ENCODE results near the gene KRTAP17-1. TPM values are rescaled to one million over a fixed set of nuclear protein-coding genes. Genes with fewer than 3 reads are reported as not detected.
"Not testable (repeated sequence)": the region's sequence is repeated elsewhere in the genome, so short reads cannot be mapped to it uniquely, and the experiment has no call there.

Gene KRTAP17-1
- total RNA-seq, 4 donors from 2014 or later: not detected

DNA sequence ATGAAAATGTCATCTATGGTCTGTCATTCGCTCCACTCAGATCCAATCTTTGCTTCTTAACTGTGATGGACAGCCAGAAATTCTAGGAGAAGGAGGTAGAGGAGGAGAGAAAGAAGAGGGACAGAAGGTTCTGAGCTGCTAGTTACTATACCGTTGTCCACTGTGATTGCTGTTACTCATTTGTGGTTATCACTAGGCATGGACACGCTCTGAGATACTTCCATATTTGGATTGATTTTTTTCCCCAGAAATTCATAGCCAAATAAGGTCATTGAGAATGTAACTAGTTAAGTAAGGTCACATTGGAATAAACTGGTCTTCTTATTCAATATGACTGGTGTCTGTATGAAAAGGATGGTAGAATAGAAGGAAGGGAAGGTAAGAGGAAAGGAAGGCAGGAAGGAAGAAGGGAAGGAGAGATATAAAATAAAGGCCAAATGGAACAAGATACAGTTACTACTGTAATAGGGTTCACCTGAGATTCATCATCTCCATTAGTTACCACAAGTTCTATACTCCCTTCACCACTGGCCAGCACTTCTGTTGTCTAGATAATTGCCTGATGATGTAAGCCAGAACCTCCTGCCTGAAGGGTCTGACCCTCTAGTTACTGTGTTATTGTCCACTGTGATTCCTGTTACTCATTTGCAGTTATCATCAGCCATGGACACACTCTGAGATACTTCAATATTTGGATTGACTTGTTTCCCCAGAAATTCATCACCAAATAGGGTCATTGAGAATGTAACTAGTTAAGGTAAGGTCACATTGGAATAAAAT lies 37.1 kb downstream of the KRTAP17-1 start:
- Histone ChIP-seq H3K27me3 (no peaks in the 10 kb centered on the region), H3K4me1 (no peaks in the 10 kb centered on the region), H3K4me3 (replicated peaks in 1 of 3) (no peak overlapping the region), H3K36me3 (no peaks in the 10 kb centered on the region), H3K27ac (no peak overlapping the region), H3K9me3 (no peaks in the 10 kb centered on the region)
- WGBS, 2 donors: 90 to 94% methylated on average over 3 of the region's 3 CpGs
- intact Hi-C loops (cut with DNase I): no loop called here
- TF ChIP-seq, protein P1, sequence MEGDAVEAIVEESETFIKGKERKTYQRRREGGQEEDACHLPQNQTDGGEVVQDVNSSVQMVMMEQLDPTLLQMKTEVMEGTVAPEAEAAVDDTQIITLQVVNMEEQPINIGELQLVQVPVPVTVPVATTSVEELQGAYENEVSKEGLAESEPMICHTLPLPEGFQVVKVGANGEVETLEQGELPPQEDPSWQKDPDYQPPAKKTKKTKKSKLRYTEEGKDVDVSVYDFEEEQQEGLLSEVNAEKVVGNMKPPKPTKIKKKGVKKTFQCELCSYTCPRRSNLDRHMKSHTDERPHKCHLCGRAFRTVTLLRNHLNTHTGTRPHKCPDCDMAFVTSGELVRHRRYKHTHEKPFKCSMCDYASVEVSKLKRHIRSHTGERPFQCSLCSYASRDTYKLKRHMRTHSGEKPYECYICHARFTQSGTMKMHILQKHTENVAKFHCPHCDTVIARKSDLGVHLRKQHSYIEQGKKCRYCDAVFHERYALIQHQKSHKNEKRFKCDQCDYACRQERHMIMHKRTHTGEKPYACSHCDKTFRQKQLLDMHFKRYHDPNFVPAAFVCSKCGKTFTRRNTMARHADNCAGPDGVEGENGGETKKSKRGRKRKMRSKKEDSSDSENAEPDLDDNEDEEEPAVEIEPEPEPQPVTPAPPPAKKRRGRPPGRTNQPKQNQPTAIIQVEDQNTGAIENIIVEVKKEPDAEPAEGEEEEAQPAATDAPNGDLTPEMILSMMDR (IDR thresholded peaks at IDR 0.05): no peak
- no peak for TF ChIP-seq POLR2A (IDR thresholded peaks at IDR 0.05)
- no peak for DNase-seq

DNA sequence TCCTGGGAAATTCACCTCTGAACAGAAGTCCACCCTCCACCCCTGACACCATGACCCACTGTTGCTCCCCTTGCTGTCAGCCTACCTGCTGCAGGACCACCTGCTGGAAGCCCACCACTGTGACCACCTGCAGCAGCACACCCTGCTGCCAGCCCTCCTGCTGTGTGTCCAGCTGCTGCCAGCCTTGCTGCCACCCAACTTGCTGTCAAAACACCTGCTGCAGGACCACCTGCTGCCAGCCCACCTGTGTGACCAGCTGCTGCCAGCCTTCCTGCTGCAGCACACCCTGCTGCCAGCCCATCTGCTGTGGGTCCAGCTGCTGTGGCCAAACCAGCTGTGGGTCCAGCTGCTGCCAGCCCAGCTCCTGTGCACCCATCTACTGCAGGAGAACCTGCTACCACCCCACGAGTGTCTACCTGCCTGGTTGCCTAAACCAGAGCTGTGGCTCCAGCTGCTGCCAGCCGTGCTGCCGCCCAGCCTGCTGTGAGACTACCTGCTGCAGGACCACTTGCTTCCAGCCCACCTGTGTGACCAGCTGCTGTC lies 39.8 kb downstream of the KRTAP17-1 start, which contains the start of gene KRTAP9-7:
Gene KRTAP9-7, plus strand, starts transcription at position 51 of the 543 bp plus-strand sequence. Its CDS starts 0 bp downstream, at position 51.
- H3K4me3 ChIP-seq (replicated peaks in 1 of 3); DNase-seq; H3K27me3 ChIP-seq; H3K27ac ChIP-seq; H3K9me3 ChIP-seq; H3K36me3 ChIP-seq; H3K4me1 ChIP-seq; intact Hi-C loops (cut with DNase I): not testable (repeated sequence)
- 67 to 100% methylated on average over 1 to 3 of the region's 3 CpGs for WGBS, 2 donors

DNA sequence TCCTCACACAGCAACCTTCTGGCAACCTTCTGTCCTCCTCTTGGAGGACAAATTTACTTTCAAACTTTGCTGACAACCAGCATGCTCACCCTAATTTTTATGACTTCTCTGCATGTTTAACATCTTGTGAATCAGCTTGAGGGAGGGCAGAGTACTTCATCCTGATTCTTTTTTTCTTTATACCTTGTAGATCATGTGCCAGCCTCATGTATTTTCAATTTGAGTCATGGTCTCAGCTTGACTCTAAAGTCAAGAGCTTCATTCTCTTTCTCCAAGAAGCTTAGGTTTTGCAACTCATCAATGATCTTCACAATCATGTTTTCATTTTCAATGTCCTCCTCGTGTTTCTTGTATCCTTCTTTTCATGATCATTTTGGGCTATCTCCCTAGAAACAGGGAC lies 43.7 kb downstream of the KRTAP17-1 start:
- no peaks in the 10 kb centered on the region for H3K4me1 ChIP-seq
- WGBS, 2 donors: no CpG with 5 or more reads among the region's 1 CpG
- TF ChIP-seq, protein P1 (IDR thresholded peaks at IDR 0.05): no peak
- no peak for TF ChIP-seq POLR2A (IDR thresholded peaks at IDR 0.05)
- no peaks in the 10 kb centered on the region for H3K9me3 ChIP-seq
- no peak overlapping the region for H3K4me3 ChIP-seq (replicated peaks in 1 of 3)
- H3K27ac ChIP-seq: no peak overlapping the region
- H3K36me3 ChIP-seq: no peaks in the 10 kb centered on the region
- intact Hi-C loops (cut with DNase I): no loop called here
- DNase-seq: no peak
- H3K27me3 ChIP-seq: no peaks in the 10 kb centered on the region

DNA sequence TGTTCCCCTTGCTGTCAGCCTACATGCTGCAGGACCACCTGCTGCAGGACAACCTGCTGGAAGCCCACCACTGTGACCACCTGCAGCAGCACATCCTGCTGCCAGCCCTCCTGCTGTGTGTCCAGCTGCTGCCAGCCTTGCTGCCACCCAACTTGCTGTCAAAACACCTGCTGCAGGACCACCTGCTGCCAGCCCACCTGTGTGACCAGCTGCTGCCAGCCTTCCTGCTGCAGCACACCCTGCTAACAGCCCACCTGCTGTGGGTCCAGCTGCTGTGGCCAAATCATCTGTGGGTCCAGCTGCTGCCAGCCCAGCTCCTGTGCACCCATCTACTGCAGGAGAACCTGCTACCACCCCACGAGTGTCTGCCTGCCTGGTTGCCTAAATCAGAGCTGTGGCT lies 44.2 kb downstream of the KRTAP17-1 start:
- H3K9me3 ChIP-seq; H3K27me3 ChIP-seq; H3K36me3 ChIP-seq; DNase-seq; H3K4me3 ChIP-seq (replicated peaks in 1 of 3); H3K4me1 ChIP-seq; H3K27ac ChIP-seq; intact Hi-C loops (cut with DNase I): not testable (repeated sequence)
- WGBS, 2 donors: no CpG with 5 or more reads among the region's 1 CpG

DNA sequence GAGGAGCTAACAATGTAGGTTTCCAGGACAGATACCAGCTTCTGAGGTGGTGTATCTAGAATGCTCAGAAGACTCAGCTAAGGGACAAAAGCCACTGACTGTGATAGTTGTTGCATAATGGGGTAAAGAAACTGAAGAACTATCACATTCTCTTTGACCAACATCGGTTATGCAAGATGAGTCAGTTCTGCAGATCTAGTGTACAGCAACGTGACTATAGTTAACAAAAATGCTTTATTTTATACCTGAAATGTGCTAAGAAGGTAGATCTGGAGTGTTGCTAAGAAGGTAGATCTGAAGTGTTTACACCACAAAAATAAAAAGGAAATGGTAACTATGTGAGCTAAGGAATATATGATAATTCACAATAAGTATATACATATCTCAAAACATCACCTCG lies 47.8 kb downstream of the KRTAP17-1 start:
- no peaks in the 10 kb centered on the region for H3K4me1 ChIP-seq
- no peaks in the 10 kb centered on the region for H3K36me3 ChIP-seq
- WGBS, 2 donors: no CpG with 5 or more reads among the region's 3 CpGs
- no peaks in the 10 kb centered on the region for H3K27me3 ChIP-seq
- TF ChIP-seq, protein P1 (IDR thresholded peaks at IDR 0.05): no peak
- no peak for TF ChIP-seq POLR2A (IDR thresholded peaks at IDR 0.05)
- H3K9me3 ChIP-seq: no peaks in the 10 kb centered on the region
- H3K27ac ChIP-seq: no peak overlapping the region
- H3K4me3 ChIP-seq (replicated peaks in 1 of 3): no peak overlapping the region
- no peak for DNase-seq
- intact Hi-C loops (cut with DNase I): no loop called here

DNA sequence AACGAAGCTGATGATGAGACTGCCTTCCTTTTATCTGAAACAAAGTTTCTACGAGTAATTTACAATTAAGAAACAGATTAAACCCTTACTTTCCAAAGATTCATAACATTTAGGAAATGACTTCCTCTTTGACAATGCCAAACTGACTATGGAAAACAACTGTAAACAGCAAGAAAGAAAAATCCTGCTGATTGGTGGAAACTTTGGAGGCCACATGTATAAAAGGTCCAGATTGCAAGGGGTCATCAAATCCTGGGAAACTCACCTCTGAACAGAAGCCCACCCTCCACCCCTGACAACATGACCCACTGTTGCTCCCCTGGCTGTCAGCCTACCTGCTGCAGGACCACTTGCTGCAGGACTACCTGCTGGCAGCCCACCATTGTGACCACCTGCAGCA lies 50.4 kb downstream of the KRTAP17-1 start, which contains the start of gene KRTAP9-6:
Gene KRTAP9-6, plus strand, starts transcription at position 301 of the 400 bp plus-strand sequence. Its CDS starts 0 bp downstream, at position 301.
- intact Hi-C loops (cut with DNase I): no loop called here
- 52 to 59% methylated on average over 2 of the region's 2 CpGs for WGBS, 2 donors
- H3K4me1 ChIP-seq: no peaks in the 10 kb centered on the region
- no peak within 1 kb of the TSS for H3K4me3 ChIP-seq (replicated peaks in 1 of 3)
- no peaks in the 10 kb centered on the region for H3K36me3 ChIP-seq
- no peaks in the 10 kb centered on the region for H3K27me3 ChIP-seq
- no peak for TF ChIP-seq POLR2A (IDR thresholded peaks at IDR 0.05)
- no peaks in the 10 kb centered on the region for H3K9me3 ChIP-seq
- no peak within 1 kb of the TSS for H3K27ac ChIP-seq
- DNase-seq: no peak

Small RNAs within 50 kb of the gene (small RNA-seq; reads per million reads assigned to genes)
- not detected for gene KRTAP9-10P

Other genes with a start within 250 kb of the KRTAP17-1 start
- not detected for gene KRTAP2-4, start 249.8 kb downstream of the KRTAP17-1 start, total RNA-seq
- gene KRTAP4-7, start 231.6 kb downstream of the KRTAP17-1 start, total RNA-seq: not detected
- gene KRTAP4-8, start 217.6 kb downstream of the KRTAP17-1 start, total RNA-seq: not detected
- not detected for gene KRTAP4-16, start 213.5 kb downstream of the KRTAP17-1 start, total RNA-seq
- gene KRTAP4-9, start 210.3 kb downstream of the KRTAP17-1 start, total RNA-seq: not detected
- gene KRTAP4-11, start 197.3 kb downstream of the KRTAP17-1 start, total RNA-seq: not detected
- not detected for gene KRTAP4-12, start 191.5 kb downstream of the KRTAP17-1 start, total RNA-seq
- gene KRTAP4-6, start 175.2 kb downstream of the KRTAP17-1 start, total RNA-seq: not detected
- gene KRTAP4-5, start 165.9 kb downstream of the KRTAP17-1 start, total RNA-seq: not detected
- gene KRTAP4-4, start 155.0 kb downstream of the KRTAP17-1 start, total RNA-seq: not detected
- not detected for gene KRTAP4-3, start 147.5 kb downstream of the KRTAP17-1 start, total RNA-seq
- not detected for gene KRTAP4-2, start 137.5 kb downstream of the KRTAP17-1 start, total RNA-seq
- gene KRTAP4-1, start 130.8 kb downstream of the KRTAP17-1 start, total RNA-seq: not detected
- gene KRTAP9-1, start 125.8 kb downstream of the KRTAP17-1 start, total RNA-seq: not detected
- gene KRTAP9-2, start 89.1 kb downstream of the KRTAP17-1 start, total RNA-seq: not detected
- gene KRTAP9-3, start 83.3 kb downstream of the KRTAP17-1 start, total RNA-seq: not detected
- gene KRTAP9-8, start 77.7 kb downstream of the KRTAP17-1 start, total RNA-seq: not detected
- gene KRTAP9-4, start 66.0 kb downstream of the KRTAP17-1 start, total RNA-seq: not detected
- not detected for gene KRTAP9-9, start 60.3 kb downstream of the KRTAP17-1 start, total RNA-seq
- gene KRTAP9-6, start 50.3 kb downstream of the KRTAP17-1 start, total RNA-seq: not detected
- gene KRTAP9-7, start 40.0 kb downstream of the KRTAP17-1 start, total RNA-seq: not detected
- gene KRTAP29-1, start 12.9 kb downstream of the KRTAP17-1 start, total RNA-seq: not detected
- gene KRTAP16-1, start 6.4 kb downstream of the KRTAP17-1 start, total RNA-seq: not detected
- gene KRT33A, start 35.1 kb upstream of the KRTAP17-1 start, total RNA-seq: not detected
- gene KRT33B, start 54.1 kb upstream of the KRTAP17-1 start, total RNA-seq: not detected
- not detected for gene KRT34, start 66.6 kb upstream of the KRTAP17-1 start, total RNA-seq
- not detected for gene KRT31, start 81.9 kb upstream of the KRTAP17-1 start, total RNA-seq
- gene KRT37, start 108.9 kb upstream of the KRTAP17-1 start, total RNA-seq: not detected
- gene KRT38, start 125.3 kb upstream of the KRTAP17-1 start, total RNA-seq: not detected
- not detected for gene KRT32, start 151.7 kb upstream of the KRTAP17-1 start, total RNA-seq
- gene KRT35, start 165.4 kb upstream of the KRTAP17-1 start, total RNA-seq: not detected
- gene KRT36, start 174.2 kb upstream of the KRTAP17-1 start, total RNA-seq: not detected
- gene KRT13, start 189.9 kb upstream of the KRTAP17-1 start, total RNA-seq: under 1 TPM in 1 of 4 donors, not detected in 3; 0.83 TPM
- gene KRT15, start 203.2 kb upstream of the KRTAP17-1 start, total RNA-seq: under 1 TPM in 1 of 4 donors, not detected in 3; 0.93 TPM
- 10 to 100 TPM; 18.3 to 41.4 (median 28.6) TPM for gene KRT19, start 212.6 kb upstream of the KRTAP17-1 start, total RNA-seq

Measured in thyroid gland (tissue), 4 donors.